Neural cell (in vitro differentiated cells): ENCODE results near the gene SLC25A25.

Experiments used
- CTCF ChIP-seq: fragments of 450-650 bp; IDR thresholded peaks from 2 replicates; pipeline ENCODE4 v1.5.1; 2014; ENCODE audit warnings: antibody characterized with exemption, mild to moderate bottlenecking, moderate library complexity; ENCODE audit not compliant: poor library complexity, severe bottlenecking
- EP300 ChIP-seq: fragments of 450-650 bp; conservative IDR thresholded peaks from 2 replicates; pipeline ENCODE4 v1.6.1; 2014; ENCODE audit warnings: antibody characterized with exemption, mild to moderate bottlenecking, moderate library complexity; ENCODE audit not compliant: poor library complexity, severe bottlenecking
- EZH2 ChIP-seq: fragments of 200-600, 300-800 bp; shearing (Covaris generic), sonication (generic); IDR thresholded peaks from 2 replicates; pipeline ENCODE4 v1.6.1; 2014; ENCODE audit warnings: antibody characterized with exemption, low read length, borderline replicate concordance, mild to moderate bottlenecking; ENCODE audit not compliant: insufficient read depth, poor library complexity, severe bottlenecking
- RAD21 ChIP-seq: fragments of 450-650 bp; conservative IDR thresholded peaks from 2 replicates; pipeline ENCODE4 v1.6.1; 2014; ENCODE audit warnings: antibody characterized with exemption, mild to moderate bottlenecking, moderate library complexity
- REST ChIP-seq: IDR thresholded peaks from 2 replicates; pipeline ENCODE4 v1.6.1; 2012; ENCODE audit warnings: borderline replicate concordance
- SMC3 ChIP-seq: fragments of 450-650 bp; conservative IDR thresholded peaks from 2 replicates; pipeline ENCODE4 v1.6.1; 2014; ENCODE audit warnings: antibody characterized with exemption, mild to moderate bottlenecking, moderate library complexity; ENCODE audit not compliant: poor library complexity
- TAF1 ChIP-seq: IDR thresholded peaks from 2 replicates; pipeline ENCODE4 v1.6.1; 2012; ENCODE audit warnings: low read depth

DNA sequence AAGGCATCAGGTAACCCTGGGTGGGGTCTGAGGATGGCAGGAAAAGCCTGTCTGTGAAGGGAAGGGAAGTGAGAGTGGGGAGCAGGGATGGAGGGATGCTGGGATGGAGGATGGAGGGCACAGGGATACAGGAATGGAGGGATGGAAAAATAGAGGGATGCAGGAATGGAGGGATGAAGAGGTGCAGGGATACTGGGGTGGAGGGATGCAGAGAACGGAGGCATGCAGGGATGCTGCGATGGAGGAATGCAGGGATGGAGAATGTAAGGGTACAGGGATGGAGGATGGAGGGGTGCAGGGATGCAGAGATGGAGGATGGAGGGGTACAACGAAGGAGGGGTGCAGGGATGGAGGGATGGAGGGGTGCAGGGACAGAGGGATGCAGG lies 50.4 kb downstream of the SLC25A25 start:
- TF ChIP-seq CTCF (no peak), RAD21 (no peak), EZH2 (no peak), REST (no peak), SMC3 (no peak), EP300 (no peak), TAF1 (no peak)
